ENCODE data around the gene TSGA10IP. TPM values are rescaled to one million over a fixed set of nuclear protein-coding genes. Genes with fewer than 3 reads are reported as not detected.

TSGA10IP gene
- polyA plus RNA-seq, 4 donors = 0.14 to 0.30 (median 0.18) TPM; not detected in 1

GRCh38 chr11:66003291-66003690 is 58.0 kb downstream of the TSGA10IP start:
- DNase-seq (ENCODE audit: low read depth in 4 of 4, low spot score in 3 of 4) = no peak

GRCh38 chr11:66004186-66004585 is 58.9 kb downstream of the TSGA10IP start:
- no peak for DNase-seq (ENCODE audit: low read depth in 4 of 4, low spot score in 3 of 4)

GRCh38 chr11:66006134-66006890 is 61.0 kb downstream of the TSGA10IP start:
- DNase-seq (ENCODE audit: low read depth in 4 of 4, low spot score in 3 of 4) = no peak

- DNase-seq (ENCODE audit: low read depth in 4 of 4, low spot score in 3 of 4) = no peak
These were observed 61.6 kb downstream of the TSGA10IP start for GRCh38 chr11:66006891-66007176.

- no peak for DNase-seq (ENCODE audit: low read depth in 4 of 4, low spot score in 3 of 4)
These were observed 61.9 kb downstream of the TSGA10IP start for GRCh38 chr11:66007201-66007634.

- no peak for DNase-seq (ENCODE audit: low read depth in 4 of 4, low spot score in 3 of 4)
These were observed 62.8 kb downstream of the TSGA10IP start for GRCh38 chr11:66008095-66008467.

GRCh38 chr11:66008468-66009101 is 63.3 kb downstream of the TSGA10IP start:
- DNase-seq (ENCODE audit: low read depth in 4 of 4, low spot score in 3 of 4) = no peak

Other genes starting within 250 kb of the TSGA10IP start
- 10 to 100 TPM; 68.9 to 74.1 (median 71.6) TPM for gene KAT5, start 233.2 kb upstream of the TSGA10IP start, polyA plus RNA-seq (ENCODE audit: insufficient read length in 4 of 4)
- gene RNASEH2C, start 224.7 kb upstream of the TSGA10IP start, polyA plus RNA-seq (ENCODE audit: insufficient read length in 4 of 4) = 10 to 100 TPM; 34.0 to 52.9 (median 40.1) TPM
- 1 to 10 TPM; 6.0 to 9.5 (median 6.4) TPM for gene AP5B1, start 164.5 kb upstream of the TSGA10IP start, polyA plus RNA-seq (ENCODE audit: insufficient read length in 4 of 4)
- 10 to 100 TPM; 11.1 to 13.7 (median 12.2) TPM for gene OVOL1, start 158.4 kb upstream of the TSGA10IP start, polyA plus RNA-seq (ENCODE audit: insufficient read length in 4 of 4)
- gene SNX32, start 111.5 kb upstream of the TSGA10IP start, polyA plus RNA-seq (ENCODE audit: insufficient read length in 4 of 4) = 1 to 10 TPM; 1.4 to 3.5 (median 2.6) TPM
- gene CFL1, start 87.3 kb upstream of the TSGA10IP start, polyA plus RNA-seq (ENCODE audit: insufficient read length in 4 of 4) = 100 to 1,000 TPM; 733 to 795 (median 777) TPM
- 10 to 100 TPM; 46.6 to 56.8 (median 49.3) TPM for gene MUS81, start 85.0 kb upstream of the TSGA10IP start, polyA plus RNA-seq (ENCODE audit: insufficient read length in 4 of 4)
- 100 to 1,000 TPM in 2 of 4 donors, 10 to 100 TPM in 2; 94.9 to 134 (median 107) TPM for gene EFEMP2, start 72.7 kb upstream of the TSGA10IP start, polyA plus RNA-seq (ENCODE audit: insufficient read length in 4 of 4)
- 1 to 10 TPM in 2 of 4 donors, under 1 TPM in 2; 0.65 to 1.8 (median 0.92) TPM for gene CTSW, start 65.6 kb upstream of the TSGA10IP start, polyA plus RNA-seq (ENCODE audit: insufficient read length in 4 of 4)
- gene FIBP, start 57.0 kb upstream of the TSGA10IP start, polyA plus RNA-seq (ENCODE audit: insufficient read length in 4 of 4) = 100 to 1,000 TPM in 2 of 4 donors, 10 to 100 TPM in 2; 90.9 to 107 (median 100) TPM
- 10 to 100 TPM in 1 of 4 donors, 1 to 10 TPM in 3; 7.9 to 16.9 (median 8.9) TPM for gene CCDC85B, start 54.8 kb upstream of the TSGA10IP start, polyA plus RNA-seq (ENCODE audit: insufficient read length in 4 of 4)
- under 1 TPM; 0.17 to 0.28 (median 0.21) TPM for gene FOSL1, start 45.1 kb upstream of the TSGA10IP start, polyA plus RNA-seq (ENCODE audit: insufficient read length in 4 of 4)
- gene C11orf68, start 26.4 kb upstream of the TSGA10IP start, polyA plus RNA-seq (ENCODE audit: insufficient read length in 4 of 4) = 10 to 100 TPM; 37.3 to 46.8 (median 42.2) TPM
- 100 to 1,000 TPM in 1 of 4 donors, 10 to 100 TPM in 3; 70.0 to 113 (median 76.4) TPM for gene DRAP1, start 26.1 kb upstream of the TSGA10IP start, polyA plus RNA-seq (ENCODE audit: insufficient read length in 4 of 4)
- gene SART1, start 16.3 kb downstream of the TSGA10IP start, polyA plus RNA-seq (ENCODE audit: insufficient read length in 4 of 4) = 10 to 100 TPM; 45.9 to 57.4 (median 50.3) TPM
- 10 to 100 TPM; 26.6 to 30.8 (median 28.4) TPM for gene EIF1AD, start 56.7 kb downstream of the TSGA10IP start, polyA plus RNA-seq (ENCODE audit: insufficient read length in 4 of 4)
- gene BANF1, start 57.0 kb downstream of the TSGA10IP start, polyA plus RNA-seq (ENCODE audit: insufficient read length in 4 of 4) = 100 to 1,000 TPM; 248 to 308 (median 286) TPM
- not detected for gene CST6, start 66.5 kb downstream of the TSGA10IP start, polyA plus RNA-seq (ENCODE audit: insufficient read length in 4 of 4)
- gene CATSPER1, start 81.0 kb downstream of the TSGA10IP start, polyA plus RNA-seq (ENCODE audit: insufficient read length in 4 of 4) = under 1 TPM in 1 of 4 donors, not detected in 3; 0.01 TPM
- 1 to 10 TPM; 4.8 to 7.4 (median 5.2) TPM for gene GAL3ST3, start 103.7 kb downstream of the TSGA10IP start, polyA plus RNA-seq (ENCODE audit: insufficient read length in 4 of 4)
- gene SF3B2, start 106.9 kb downstream of the TSGA10IP start, polyA plus RNA-seq (ENCODE audit: insufficient read length in 4 of 4) = 100 to 1,000 TPM; 227 to 235 (median 230) TPM
- 10 to 100 TPM; 40.1 to 54.4 (median 45.4) TPM for gene PACS1, start 124.8 kb downstream of the TSGA10IP start, polyA plus RNA-seq (ENCODE audit: insufficient read length in 4 of 4)

Data from right renal pelvis (tissue), 4 donors.